ENCODE data around the gene TRIM59.

TRIM59 gene

GRCh38 chr3:160449636-160450598, at the start of gene TRIM59:
Gene TRIM59 (minus strand): TSS chr3:160449786. CDS start chr3:160439183, 10,603 bp downstream.
- no peak for DNase-seq

DNA sequence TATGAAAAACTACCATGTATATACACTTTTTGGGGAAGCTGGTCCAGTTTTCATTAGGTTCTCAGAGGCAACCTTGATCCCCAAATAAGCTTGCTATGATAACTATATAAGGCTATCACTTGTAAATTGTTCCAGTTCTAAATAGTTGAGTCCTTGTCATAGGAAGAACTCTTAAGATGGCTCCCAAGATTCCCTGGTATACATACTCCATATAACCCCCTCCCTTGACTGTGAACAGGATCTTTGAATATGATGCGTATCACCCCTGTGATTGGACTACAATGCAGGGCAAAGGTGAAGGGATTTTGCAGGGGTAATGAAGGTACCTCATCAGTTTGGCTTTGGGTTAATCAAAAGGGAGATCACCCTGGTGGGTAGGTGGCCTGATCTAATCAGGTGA, 48.6 kb upstream of the TRIM59 start:
- no peak for DNase-seq

DNA sequence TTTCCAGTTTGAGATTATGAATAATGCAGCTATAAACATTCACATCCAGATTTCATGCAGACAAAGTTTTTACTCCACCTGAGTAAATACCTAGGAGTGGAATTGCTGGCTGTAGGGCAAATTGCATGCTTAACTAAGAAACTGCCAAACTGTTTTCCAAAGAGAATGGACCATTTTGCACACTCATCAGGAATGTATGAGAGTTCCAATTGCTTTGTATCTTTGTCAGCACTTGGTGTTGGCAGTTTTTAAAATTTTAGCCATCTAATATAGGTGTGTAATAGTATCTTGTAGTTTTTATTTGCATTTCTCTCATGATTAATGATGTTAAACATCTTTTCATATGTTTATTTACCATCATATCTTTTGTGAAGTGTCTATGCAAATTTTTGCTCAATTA, 40.6 kb upstream of the TRIM59 start:
- no peak for DNase-seq

DNA sequence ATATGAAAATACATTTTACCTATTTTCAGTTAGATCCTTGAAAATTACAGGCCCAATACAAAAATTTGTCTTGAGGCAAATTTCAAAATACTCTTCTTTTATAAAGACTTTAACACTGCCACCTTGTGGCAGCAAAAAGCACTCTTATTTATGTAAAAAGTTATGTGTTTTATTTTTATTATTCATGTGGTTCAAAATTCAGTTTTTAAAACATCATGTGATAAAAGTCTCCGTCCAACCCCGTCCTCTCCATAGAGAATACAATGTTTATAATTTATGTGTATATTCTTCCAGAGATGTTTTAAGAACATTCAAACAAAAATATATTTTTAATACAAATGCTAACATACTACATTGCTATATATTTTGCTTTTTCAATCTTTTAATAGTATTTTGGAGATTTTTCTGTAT, 36.9 kb upstream of the TRIM59 start:
- DNase-seq, result peak; percentile 4

DNA sequence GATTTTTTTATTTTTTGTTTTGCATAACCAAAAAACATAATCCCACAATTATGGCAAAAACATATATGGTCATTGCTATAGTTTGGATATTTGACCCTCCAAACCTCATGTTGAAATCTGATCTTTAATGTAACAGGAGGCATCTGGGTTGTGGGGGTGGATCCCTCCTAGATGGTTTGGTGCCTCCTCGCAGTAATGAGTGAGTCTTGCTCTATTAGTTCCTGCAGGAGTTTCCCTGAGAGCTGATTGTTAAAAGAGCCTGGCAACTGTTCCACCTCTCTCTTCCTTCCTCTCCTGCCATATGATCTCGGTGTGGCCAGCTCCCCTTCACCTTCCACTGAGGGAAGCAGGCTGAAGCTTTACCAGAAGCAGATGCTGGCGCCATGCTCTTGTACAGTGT, 33.2 kb upstream of the TRIM59 start:
- DNase-seq, result no peak

GRCh38 chr3:160481856-160482255, 32.3 kb upstream of the TRIM59 start:
- no peak for DNase-seq

DNA sequence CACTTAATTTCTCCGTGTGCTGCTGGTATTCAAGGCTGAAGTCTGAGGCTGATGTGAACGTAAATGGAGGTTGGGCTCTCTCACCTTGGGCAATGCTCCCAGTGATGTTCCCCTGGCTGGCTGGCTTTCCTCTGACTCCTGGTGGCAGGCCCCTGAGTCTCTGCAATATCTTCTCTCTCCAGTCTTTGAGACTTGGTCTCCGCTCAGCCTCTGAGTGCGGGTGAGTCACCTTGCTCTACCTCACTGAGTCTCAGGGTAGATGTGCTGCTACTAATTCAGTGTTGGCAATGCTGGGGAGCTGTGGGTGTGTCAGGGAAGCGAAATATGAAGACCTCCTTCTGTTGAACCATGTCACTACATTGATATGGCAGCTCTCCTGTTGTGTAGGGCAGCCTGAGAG, 31.3 kb upstream of the TRIM59 start:
- no peak for DNase-seq

DNA sequence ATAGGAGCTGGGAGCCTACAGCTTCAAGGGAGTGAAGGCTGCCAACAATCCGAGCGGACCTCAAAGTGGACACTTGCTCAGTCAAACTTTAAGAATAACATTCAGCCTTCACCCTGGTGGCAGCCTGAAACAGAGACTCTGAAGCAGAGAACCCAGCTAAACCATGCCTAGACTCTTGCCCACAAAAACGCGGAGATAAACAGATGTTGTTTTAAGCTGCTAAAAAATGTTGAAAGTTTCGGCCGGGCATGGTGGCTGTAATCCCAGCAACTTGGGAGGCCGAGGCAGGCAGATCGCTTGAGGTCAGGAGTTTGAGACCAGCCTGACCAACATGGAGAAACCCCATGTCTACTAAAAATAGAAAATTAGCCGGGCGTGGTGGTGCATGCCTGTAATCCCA, 29.8 kb upstream of the TRIM59 start:
- no peak for DNase-seq

DNA sequence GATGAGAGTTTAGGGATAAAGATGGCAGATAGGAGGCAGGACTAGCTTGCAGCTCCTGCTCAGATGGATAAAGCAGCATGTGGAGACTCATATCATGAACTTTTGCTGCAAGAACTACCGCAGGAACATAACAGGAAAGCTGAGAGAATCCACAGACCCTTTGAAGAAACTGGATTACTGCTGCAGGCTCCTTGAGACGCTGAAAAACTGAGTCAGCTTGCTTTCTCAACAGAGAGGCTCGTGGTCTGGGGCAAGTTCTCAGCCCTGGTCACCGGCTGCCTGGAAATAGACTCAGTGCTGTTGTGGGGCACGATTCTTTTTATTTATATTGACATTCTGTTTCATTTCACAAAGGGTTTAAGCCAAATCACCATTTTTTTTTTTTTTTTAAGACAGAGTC, 28.8 kb upstream of the TRIM59 start:
- DNase-seq, result no peak

GRCh38 chr3:160477750-160478149, 28.2 kb upstream of the TRIM59 start:
- DNase-seq, result no peak

GRCh38 chr3:160475884-160476283, 26.3 kb upstream of the TRIM59 start:
- no peak for DNase-seq

DNA sequence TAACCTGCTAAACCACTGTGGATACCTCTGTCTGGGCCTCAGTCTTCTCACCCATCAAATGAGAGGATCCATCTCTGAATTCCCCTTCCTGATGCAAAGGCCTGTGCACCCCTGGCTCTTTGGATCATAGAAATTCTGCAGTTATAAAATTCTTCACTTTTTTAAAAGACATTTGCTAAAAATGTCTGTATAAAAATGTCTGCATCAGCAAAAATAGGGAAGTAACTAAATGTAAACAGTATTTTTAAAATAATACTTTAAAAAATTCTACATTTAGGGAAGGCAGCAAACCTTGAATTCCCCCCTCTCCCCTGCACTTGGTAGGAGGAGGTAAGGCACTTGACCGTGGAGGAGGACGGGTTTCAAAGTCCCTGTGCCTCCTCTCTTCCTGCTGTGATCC, 25.6 kb upstream of the TRIM59 start:
- no peak for DNase-seq

DNA sequence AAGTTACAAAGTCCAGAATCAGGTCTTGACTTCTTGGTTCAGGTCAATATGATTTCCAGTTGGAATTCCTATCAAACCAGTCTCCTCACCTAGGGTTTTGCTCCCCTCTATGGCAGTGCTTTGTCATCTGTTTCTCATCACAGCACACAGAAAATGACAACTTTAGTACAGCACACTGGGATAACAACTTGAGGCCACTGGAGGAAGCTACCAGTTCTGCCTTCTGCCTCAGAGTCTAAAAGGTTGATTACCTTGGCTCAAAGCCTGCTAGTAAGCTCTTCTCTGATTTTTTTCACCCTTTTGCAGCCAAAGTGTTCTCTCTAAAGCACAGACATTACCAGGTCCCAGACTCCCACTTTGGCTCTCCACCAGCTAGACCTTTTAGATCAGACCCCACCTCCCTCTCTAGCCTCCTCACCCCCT, 24.8 kb upstream of the TRIM59 start:
- no peak for DNase-seq

DNA sequence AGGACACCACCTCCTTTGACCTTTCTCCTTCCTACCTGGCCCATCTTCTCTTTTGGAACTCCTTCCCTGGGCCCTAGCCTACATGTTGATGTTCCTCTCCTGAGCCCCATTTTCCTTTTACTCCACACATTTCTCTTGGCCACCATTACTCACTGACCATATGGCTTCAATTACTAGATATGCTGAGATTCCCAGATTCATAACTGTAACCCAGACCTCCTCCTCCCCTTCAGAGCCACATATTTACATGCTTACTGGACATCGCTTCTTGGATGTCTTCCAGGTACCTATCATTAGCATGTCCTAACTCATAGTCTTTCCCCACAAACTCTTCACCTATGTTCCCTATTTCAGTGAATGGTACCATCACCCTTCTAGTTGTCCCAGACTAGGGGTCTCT, 24.4 kb upstream of the TRIM59 start:
- no peak for DNase-seq

DNA sequence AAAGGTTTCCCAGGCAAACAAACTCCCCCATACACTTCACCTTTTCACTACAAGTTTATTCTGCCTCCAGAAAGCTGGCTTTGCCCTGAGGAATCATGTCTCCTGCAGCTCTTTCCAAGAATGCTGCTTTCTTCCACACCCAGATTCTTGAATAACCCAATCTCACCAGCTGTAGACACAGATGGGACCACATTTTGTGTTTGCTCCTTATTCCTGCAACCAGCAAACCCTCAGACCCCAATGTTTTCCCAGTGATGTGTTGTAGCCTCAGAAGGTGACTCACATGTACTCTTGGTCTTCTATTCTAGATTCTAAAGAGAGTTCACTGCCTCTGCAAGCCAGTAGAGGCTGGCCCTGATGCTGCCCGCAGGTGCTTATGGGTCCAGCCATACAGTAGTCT, 23.6 kb upstream of the TRIM59 start:
- no peak for DNase-seq

DNA sequence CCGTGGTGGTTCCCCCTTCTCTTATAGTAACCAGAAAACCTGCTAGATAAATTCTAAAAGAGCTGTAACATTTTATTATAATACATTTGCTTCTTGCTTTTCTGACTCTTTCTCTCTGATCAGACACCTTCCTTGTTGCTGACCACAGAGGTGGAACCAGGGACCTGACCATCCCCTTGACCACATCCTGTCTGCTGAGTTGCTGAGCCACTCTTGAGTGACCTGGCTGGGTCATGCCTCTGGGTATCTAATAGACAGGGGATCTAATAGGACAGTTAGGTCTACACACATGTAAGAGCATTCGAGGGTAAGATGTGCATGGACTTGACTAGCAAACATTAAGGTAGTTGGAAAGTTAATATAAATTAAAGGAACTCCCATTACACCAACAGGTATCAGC, 22.8 kb upstream of the TRIM59 start:
- DNase-seq, result no peak

DNA sequence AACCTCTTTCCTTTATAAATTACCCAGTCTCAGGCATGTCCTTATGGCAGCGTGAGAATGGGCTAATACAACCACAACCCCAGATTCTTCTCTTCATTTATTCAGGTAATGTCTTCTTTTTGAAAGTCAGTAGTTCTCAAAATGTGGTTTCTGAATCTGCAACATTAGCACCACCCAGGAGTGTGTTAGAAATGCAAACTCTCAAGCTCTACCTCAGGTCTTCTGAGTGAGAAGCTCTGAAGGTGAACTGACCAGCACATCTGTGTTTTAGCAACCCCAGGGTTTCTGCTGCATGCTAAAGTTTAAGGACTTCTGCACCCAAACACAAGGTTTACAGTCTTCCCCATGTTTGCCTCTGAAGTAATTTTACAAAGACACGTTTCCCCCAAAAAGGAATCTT, 22.3 kb upstream of the TRIM59 start:
- no peak for DNase-seq

DNA sequence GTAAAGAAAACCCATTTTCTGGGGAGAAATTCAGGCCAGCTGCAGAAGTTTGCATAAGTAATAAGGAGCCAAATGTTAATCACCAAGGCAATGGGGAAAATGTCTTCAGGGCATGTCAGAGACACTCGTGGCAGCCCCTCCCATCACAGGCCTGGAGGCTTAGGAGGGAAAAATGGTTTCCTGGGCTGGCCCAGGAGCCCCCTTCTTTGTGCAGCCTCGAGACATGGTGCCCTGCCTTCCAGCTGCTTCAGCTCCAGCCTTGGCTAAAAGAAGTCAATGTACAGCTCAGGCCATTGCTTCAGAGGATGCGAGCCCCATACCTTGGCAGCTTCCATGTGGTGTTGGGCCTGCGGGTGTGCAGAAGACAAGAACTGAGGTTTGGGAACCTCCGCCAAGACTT, 20.6 kb upstream of the TRIM59 start:
- no peak for DNase-seq

DNA sequence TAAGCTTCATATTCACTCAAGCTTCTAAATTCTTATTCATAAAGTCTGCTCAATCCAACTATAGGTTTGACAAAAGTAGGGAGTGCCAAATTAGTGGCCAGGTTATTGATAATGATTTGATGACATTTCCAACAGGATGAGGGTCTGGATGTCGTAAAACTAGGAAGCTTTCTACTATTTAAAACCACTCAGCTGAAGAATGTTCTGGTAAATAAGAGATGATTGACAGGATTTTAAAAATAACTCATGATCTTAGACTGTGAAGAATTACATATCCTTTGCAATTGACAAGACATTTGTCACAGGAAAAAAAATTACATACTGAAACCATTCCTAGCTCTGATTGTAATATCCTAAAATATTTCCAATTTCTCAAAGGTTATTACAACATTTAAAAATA, 15.4 kb upstream of the TRIM59 start:
- no peak for DNase-seq

- no peak for DNase-seq
These were observed 14.7 kb upstream of the TRIM59 start for GRCh38 chr3:160464321-160464720.

DNA sequence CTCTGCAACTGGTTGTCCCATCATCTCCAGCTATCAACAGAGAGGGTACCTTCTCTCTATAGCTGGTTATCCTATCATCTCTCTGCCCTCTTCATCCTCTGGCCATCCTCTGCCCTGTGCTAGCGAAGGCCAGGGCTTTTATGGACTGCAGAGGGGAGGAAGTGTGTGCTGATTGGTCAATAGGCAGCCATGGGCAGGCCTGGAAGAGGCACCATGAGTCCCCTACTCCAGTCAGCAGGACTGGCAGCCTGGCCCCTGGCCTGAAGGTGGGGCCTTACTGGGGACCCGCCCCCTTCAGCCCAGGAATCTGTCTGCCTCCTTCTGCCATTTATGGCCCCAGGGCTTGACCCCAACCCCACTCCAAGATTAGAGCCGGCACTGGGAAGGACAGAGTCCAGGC, 10.4 kb upstream of the TRIM59 start:
- DNase-seq, result no peak

GRCh38 chr3:160459450-160459970, 9.9 kb upstream of the TRIM59 start:
- DNase-seq, result no peak

DNA sequence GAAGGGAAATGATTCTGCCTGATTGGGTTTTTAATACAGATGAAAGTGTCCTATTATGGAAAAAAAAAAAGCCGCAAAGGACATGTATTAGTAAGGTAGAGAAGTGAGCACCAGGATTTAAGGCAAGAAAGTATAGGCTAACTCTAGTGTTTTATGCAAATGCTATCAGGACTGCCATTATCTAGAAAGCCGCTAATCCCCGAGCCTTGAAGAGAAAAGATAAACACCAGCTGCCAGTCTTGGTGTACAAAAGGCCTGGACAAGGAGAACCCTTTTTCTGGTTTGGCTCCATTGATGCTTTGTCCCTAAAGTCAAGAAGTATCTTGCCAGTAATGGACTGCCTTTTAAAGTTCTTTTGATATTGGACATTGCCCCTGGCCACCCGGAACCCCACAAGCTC, 8.6 kb upstream of the TRIM59 start:
- no peak for DNase-seq

DNA sequence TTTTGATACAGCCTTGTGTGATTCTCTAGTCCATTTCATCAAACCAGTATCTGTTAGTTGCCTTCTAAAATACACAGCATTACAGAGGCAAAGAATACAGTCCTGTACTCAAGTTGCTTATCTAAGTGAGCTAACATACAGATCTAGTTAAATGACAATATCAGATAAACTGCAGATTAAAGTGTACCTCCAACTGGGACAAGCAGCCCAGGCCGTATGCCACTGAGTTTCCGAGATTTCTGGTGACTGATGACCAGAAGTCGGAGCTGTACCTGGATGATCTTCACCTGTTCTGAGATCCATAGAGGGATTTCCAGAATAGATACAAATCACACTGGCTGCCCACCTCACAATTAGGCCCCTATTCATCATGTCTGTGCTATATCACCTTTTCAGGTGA, 6.3 kb upstream of the TRIM59 start:
- no peak for DNase-seq

DNA sequence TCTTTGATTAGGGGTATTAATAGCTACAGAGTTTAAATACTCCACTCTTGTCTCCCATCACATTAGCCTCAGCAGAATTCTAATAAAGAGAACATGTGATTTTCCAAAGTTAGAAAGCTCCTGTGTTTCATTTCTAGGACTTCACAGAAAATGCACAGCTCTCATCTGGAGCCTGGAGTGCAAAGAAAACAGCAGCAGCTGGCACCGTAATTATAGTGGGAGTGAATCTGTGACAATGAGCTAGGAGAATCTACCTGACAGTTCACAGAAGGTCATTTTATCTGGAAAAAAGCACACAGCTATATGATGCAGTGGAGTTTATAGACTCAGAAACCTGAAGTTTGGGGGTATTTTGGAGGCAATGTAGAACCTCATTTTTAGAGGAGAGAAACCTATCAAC, 5.4 kb upstream of the TRIM59 start:
- no peak for DNase-seq

All from DMS79 (cell line).